NOMO-1 treated with dmso at 0.1 percent for 144 hours (cell line): ENCODE measurements around the gene KNCN.

Source experiments
- DNase-seq: peaks from one replicate; lab custom pipeline; 2025; ENCODE audit not compliant: unreplicated experiment; lab: John Stamatoyannopoulos, UW

KNCN gene

GRCh38 chr1:46569884-46570725 is 18.7 kb upstream of the KNCN start:
- DNase-seq: no peak

- no peak for DNase-seq
Observed at GRCh38 chr1:46569116-46569515, 17.7 kb upstream of the KNCN start.

GRCh38 chr1:46568461-46568891 is 17.0 kb upstream of the KNCN start:
- DNase-seq: no peak

- no peak for DNase-seq
Observed at GRCh38 chr1:46563341-46563740, 11.9 kb upstream of the KNCN start.

- DNase-seq: no peak
Observed at GRCh38 chr1:46562498-46562897, 11.1 kb upstream of the KNCN start.

- no peak for DNase-seq
Observed at GRCh38 chr1:46558966-46559365, 7.5 kb upstream of the KNCN start.

GRCh38 chr1:46558141-46558963 is 6.9 kb upstream of the KNCN start:
- no peak for DNase-seq

- no peak for DNase-seq
Observed at GRCh38 chr1:46557403-46557802, 6.0 kb upstream of the KNCN start.

GRCh38 chr1:46556822-46557221 is 5.4 kb upstream of the KNCN start:
- DNase-seq: no peak

GRCh38 chr1:46555826-46556619 is 4.6 kb upstream of the KNCN start:
- no peak for DNase-seq

GRCh38 chr1:46554597-46555381 is 3.3 kb upstream of the KNCN start:
- DNase-seq: no peak

GRCh38 chr1:46554236-46554596 is 2.8 kb upstream of the KNCN start:
- no peak for DNase-seq

GRCh38 chr1:46553506-46553905 is 2.1 kb upstream of the KNCN start:
- no peak for DNase-seq

- no peak for DNase-seq
Observed at GRCh38 chr1:46552357-46553237, 1.1 kb upstream of the KNCN start.

- no peak for DNase-seq
Observed at GRCh38 chr1:46550751-46551231, 656 bp downstream of the KNCN start.

GRCh38 chr1:46549697-46550681 is 1.5 kb downstream of the KNCN start:
- no peak for DNase-seq

GRCh38 chr1:46547481-46548383 is 3.7 kb downstream of the KNCN start:
- DNase-seq: no peak
